HG03060 (cell line): ENCODE results near the gene OR2V1.
"Not testable (repeated sequence)": the region's sequence is repeated elsewhere in the genome, so short reads cannot be mapped to it uniquely, and the experiment has no call there.

Experiments used
- ATAC-seq: cut with Tn5 transposase; IDR thresholded peaks from one replicate; pipeline ENCODE4 v1.9.1; 2021; ENCODE audit warnings: low read depth, moderate number of reproducible peaks; ENCODE audit not compliant: unreplicated experiment

OR2V1 gene

GRCh38 chr5:181131514-181131913 lies 545 bp upstream of the OR2V1 start:
- ATAC-seq: no peak

GRCh38 chr5:181130081-181130480 lies 888 bp downstream of the OR2V1 start:
- not testable (repeated sequence) for ATAC-seq

- ATAC-seq: no peak
Measured at GRCh38 chr5:181129601-181130000, 1.4 kb downstream of the OR2V1 start.

GRCh38 chr5:181127907-181128626 lies 2.9 kb downstream of the OR2V1 start:
- no peak for ATAC-seq

- no peak for ATAC-seq
Measured at GRCh38 chr5:181127456-181127855, 3.5 kb downstream of the OR2V1 start.

- no peak for ATAC-seq
Measured at GRCh38 chr5:181126841-181127240, 4.1 kb downstream of the OR2V1 start.

GRCh38 chr5:181124526-181124925 lies 6.4 kb downstream of the OR2V1 start:
- no peak for ATAC-seq

GRCh38 chr5:181121675-181122561 lies 9.1 kb downstream of the OR2V1 start:
- no peak for ATAC-seq

- no peak for ATAC-seq
Measured at GRCh38 chr5:181120761-181121160, 10.2 kb downstream of the OR2V1 start.

- ATAC-seq: no peak
Measured at GRCh38 chr5:181120306-181120705, 10.7 kb downstream of the OR2V1 start.

- no peak for ATAC-seq
Measured at GRCh38 chr5:181119105-181119504, 11.9 kb downstream of the OR2V1 start.

- no peak for ATAC-seq
Measured at GRCh38 chr5:181118369-181118768, 12.6 kb downstream of the OR2V1 start.

GRCh38 chr5:181114844-181115778 lies 15.9 kb downstream of the OR2V1 start:
- ATAC-seq: no peak

- no peak for ATAC-seq
Measured at GRCh38 chr5:181114284-181114843, 16.6 kb downstream of the OR2V1 start.

- not testable (repeated sequence) for ATAC-seq
Measured at GRCh38 chr5:181113572-181113971, 17.4 kb downstream of the OR2V1 start.

- ATAC-seq: no peak
Measured at GRCh38 chr5:181112476-181112875, 18.5 kb downstream of the OR2V1 start.

GRCh38 chr5:181111010-181111409 lies 20.0 kb downstream of the OR2V1 start:
- ATAC-seq: no peak

GRCh38 chr5:181109489-181110013 lies 21.4 kb downstream of the OR2V1 start:
- ATAC-seq: no peak

GRCh38 chr5:181108578-181109165 lies 22.3 kb downstream of the OR2V1 start:
- no peak for ATAC-seq

GRCh38 chr5:181107699-181108098 lies 23.3 kb downstream of the OR2V1 start:
- no peak for ATAC-seq
